Neural cell (in vitro differentiated cells): ENCODE data around the gene PAQR9. TPM values are rescaled to one million over a fixed set of nuclear protein-coding genes. Genes with fewer than 3 reads are reported as not detected.

Experiments used
- H2AFZ ChIP-seq: fragments of 200-600, 300-800 bp; sonication (generic), shearing (Covaris generic); 2 replicates; pipeline ENCODE4 v1.6.0; 2014; ENCODE audit warnings: low read depth, mild to moderate bottlenecking, antibody characterized with exemption, low read length, moderate library complexity
- H3F3A ChIP-seq: fragments of 200-600 bp; shearing (Covaris generic); 2 replicates; pipeline ENCODE4 v1.6.1; 2016; ENCODE audit warnings: mild to moderate bottlenecking, moderate library complexity, mixed read lengths, antibody characterized with exemption, low read length; ENCODE audit not compliant: insufficient read depth, poor library complexity, severe bottlenecking
- H3K27ac ChIP-seq: fragments of 200-600, 300-800 bp; sonication (generic), shearing (Covaris generic); 2 replicates; pipeline ENCODE4 v1.5.1; 2014; ENCODE audit warnings: mild to moderate bottlenecking, low read length, moderate library complexity
- H3K27me3 ChIP-seq: fragments of 300-800, 200-600 bp; sonication (generic), shearing (Covaris generic); 2 replicates; pipeline ENCODE4 v1.6.0; 2014; ENCODE audit warnings: mild to moderate bottlenecking, low read depth, low read length, moderate library complexity; ENCODE audit not compliant: insufficient read depth
- H3K36me3 ChIP-seq: fragments of 300-800, 200-600 bp; sonication (generic), shearing (Covaris generic); 2 replicates; pipeline ENCODE4 v1.5.1; 2014; ENCODE audit warnings: mild to moderate bottlenecking, antibody characterized with exemption, low read length, moderate library complexity; ENCODE audit not compliant: insufficient read depth
- H3K4me2 ChIP-seq: fragments of 300-800, 200-600 bp; sonication (generic), shearing (Covaris generic); 2 replicates; pipeline ENCODE4 v1.6.0; 2014; ENCODE audit warnings: mild to moderate bottlenecking, low read length
- H3K4me3 ChIP-seq: fragments of 300-800, 200-600 bp; sonication (generic), shearing (Covaris generic); 2 replicates; pipeline ENCODE4 v1.5.1; 2014; ENCODE audit warnings: mild to moderate bottlenecking, low read length, moderate library complexity
- H3K79me2 ChIP-seq: fragments of 200-600 bp; shearing (Covaris generic); replicated peaks from 2 replicates; pipeline ENCODE4 v1.6.0; 2014; ENCODE audit warnings: mild to moderate bottlenecking, low read length, moderate library complexity; ENCODE audit not compliant: insufficient read depth
- H3K9ac ChIP-seq: fragments of 300-800, 200-600 bp; sonication (generic), shearing (Covaris generic); 2 replicates; pipeline ENCODE4 v1.6.1; 2016; ENCODE audit warnings: mild to moderate bottlenecking, low read length, mixed read lengths
- H3K9me2 ChIP-seq: fragments of 200-600 bp; shearing (Covaris generic); 2 replicates; pipeline ENCODE4 v1.6.1; 2016; ENCODE audit warnings: mild to moderate bottlenecking, low read length, mixed read lengths; ENCODE audit not compliant: insufficient read depth
- H3K9me3 ChIP-seq: fragments of 200-600, 300-800 bp; sonication (generic), shearing (Covaris generic); 2 replicates; pipeline ENCODE4 v1.6.1; 2016; ENCODE audit warnings: mild to moderate bottlenecking, mixed run types, low read length, moderate library complexity, mixed read lengths
- H4K20me1 ChIP-seq: fragments of 200-600 bp; shearing (Covaris generic); 2 replicates; pipeline ENCODE4 v1.6.1; 2016; ENCODE audit warnings: mild to moderate bottlenecking, mixed run types; ENCODE audit not compliant: insufficient read depth
- EP300 ChIP-seq: fragments of 450-650 bp; conservative IDR thresholded peaks from 2 replicates; pipeline ENCODE4 v1.6.1; 2014; ENCODE audit warnings: antibody characterized with exemption, mild to moderate bottlenecking, moderate library complexity; ENCODE audit not compliant: poor library complexity, severe bottlenecking
- EZH2 ChIP-seq: fragments of 200-600, 300-800 bp; shearing (Covaris generic), sonication (generic); IDR thresholded peaks from 2 replicates; pipeline ENCODE4 v1.6.1; 2014; ENCODE audit warnings: antibody characterized with exemption, low read length, borderline replicate concordance, mild to moderate bottlenecking; ENCODE audit not compliant: insufficient read depth, poor library complexity, severe bottlenecking
- MXI1 ChIP-seq: fragments of 450-650 bp; conservative IDR thresholded peaks from 2 replicates; pipeline ENCODE4 v1.6.1; 2014; ENCODE audit warnings: antibody characterized with exemption, mild to moderate bottlenecking; ENCODE audit not compliant: poor library complexity, severe bottlenecking
- POLR2AphosphoS5 ChIP-seq: IDR thresholded peaks from 2 replicates; pipeline ENCODE4 v1.6.1; 2012
- RAD21 ChIP-seq: fragments of 450-650 bp; conservative IDR thresholded peaks from 2 replicates; pipeline ENCODE4 v1.6.1; 2014; ENCODE audit warnings: antibody characterized with exemption, mild to moderate bottlenecking, moderate library complexity
- SMC3 ChIP-seq: fragments of 450-650 bp; conservative IDR thresholded peaks from 2 replicates; pipeline ENCODE4 v1.6.1; 2014; ENCODE audit warnings: antibody characterized with exemption, mild to moderate bottlenecking, moderate library complexity; ENCODE audit not compliant: poor library complexity
- TAF1 ChIP-seq: IDR thresholded peaks from 2 replicates; pipeline ENCODE4 v1.6.1; 2012; ENCODE audit warnings: low read depth
- polyA plus RNA-seq: library from polyadenylated mRNA; depleted of rRNA; stranded (reverse); fragments of >200 nt; gene quantifications from 2 replicates; pipeline ENCODE4 v1.2.3, GENCODE V29; 2014
- TF ChIP-seq, protein P1 (sequence below): fragments of 450-650 bp; IDR thresholded peaks from 2 replicates; pipeline ENCODE4 v1.5.1; 2014; ENCODE audit warnings: antibody characterized with exemption, mild to moderate bottlenecking, moderate library complexity; ENCODE audit not compliant: poor library complexity, severe bottlenecking
- TF ChIP-seq, protein P2 (sequence below): IDR thresholded peaks from 2 replicates; pipeline ENCODE4 v1.6.1; 2012; ENCODE audit warnings: borderline replicate concordance

The PAQR9 gene
- polyA plus RNA-seq, 1 donor from 2014 or later, result 0.24 TPM

DNA sequence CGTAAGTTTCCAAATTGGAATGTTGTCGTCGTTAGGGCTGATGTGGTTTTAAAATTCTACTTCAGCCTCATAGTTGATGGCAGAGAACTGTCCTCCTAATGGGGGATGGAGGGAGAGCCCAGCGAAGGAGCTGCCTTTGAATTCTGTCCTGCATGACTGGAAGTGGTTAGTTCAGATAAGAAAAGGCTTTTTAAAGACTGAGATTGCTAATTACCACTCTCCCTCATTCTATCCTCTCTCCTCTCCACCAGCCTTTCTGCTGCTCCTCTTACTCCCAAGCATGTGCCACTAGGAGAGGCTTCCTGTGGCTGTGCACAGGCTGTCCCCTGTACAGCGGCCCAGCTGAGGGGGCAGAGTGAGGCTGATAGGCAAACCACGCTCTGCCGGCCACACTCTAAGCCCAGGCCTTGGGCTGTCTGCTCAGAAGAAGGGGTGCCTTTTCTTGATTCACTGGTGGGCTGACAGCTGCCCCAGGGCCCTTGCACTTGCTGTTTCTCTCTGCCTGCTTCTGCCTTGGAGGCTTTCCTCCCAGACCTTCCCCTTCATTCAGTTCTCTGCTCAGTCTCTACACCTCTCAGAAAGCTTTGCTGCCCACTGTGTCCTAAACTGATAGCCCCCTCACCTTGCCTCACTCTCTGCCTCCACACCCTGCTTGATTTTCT, 8.7 kb upstream of the PAQR9 start:
- no peak overlapping the region for H3K9ac ChIP-seq
- no peaks in the 10 kb centered on the region for H3K36me3 ChIP-seq
- no peaks in the 10 kb centered on the region for H3K9me2 ChIP-seq
- no peaks in the 10 kb centered on the region for H3K27me3 ChIP-seq
- no peak overlapping the region for H3K4me2 ChIP-seq
- H3K4me3 ChIP-seq, result no peak overlapping the region
- TF ChIP-seq EZH2, result no peak
- TF ChIP-seq, protein P1, sequence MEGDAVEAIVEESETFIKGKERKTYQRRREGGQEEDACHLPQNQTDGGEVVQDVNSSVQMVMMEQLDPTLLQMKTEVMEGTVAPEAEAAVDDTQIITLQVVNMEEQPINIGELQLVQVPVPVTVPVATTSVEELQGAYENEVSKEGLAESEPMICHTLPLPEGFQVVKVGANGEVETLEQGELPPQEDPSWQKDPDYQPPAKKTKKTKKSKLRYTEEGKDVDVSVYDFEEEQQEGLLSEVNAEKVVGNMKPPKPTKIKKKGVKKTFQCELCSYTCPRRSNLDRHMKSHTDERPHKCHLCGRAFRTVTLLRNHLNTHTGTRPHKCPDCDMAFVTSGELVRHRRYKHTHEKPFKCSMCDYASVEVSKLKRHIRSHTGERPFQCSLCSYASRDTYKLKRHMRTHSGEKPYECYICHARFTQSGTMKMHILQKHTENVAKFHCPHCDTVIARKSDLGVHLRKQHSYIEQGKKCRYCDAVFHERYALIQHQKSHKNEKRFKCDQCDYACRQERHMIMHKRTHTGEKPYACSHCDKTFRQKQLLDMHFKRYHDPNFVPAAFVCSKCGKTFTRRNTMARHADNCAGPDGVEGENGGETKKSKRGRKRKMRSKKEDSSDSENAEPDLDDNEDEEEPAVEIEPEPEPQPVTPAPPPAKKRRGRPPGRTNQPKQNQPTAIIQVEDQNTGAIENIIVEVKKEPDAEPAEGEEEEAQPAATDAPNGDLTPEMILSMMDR, result no peak
- TF ChIP-seq RAD21, result no peak
- TF ChIP-seq, protein P2, sequence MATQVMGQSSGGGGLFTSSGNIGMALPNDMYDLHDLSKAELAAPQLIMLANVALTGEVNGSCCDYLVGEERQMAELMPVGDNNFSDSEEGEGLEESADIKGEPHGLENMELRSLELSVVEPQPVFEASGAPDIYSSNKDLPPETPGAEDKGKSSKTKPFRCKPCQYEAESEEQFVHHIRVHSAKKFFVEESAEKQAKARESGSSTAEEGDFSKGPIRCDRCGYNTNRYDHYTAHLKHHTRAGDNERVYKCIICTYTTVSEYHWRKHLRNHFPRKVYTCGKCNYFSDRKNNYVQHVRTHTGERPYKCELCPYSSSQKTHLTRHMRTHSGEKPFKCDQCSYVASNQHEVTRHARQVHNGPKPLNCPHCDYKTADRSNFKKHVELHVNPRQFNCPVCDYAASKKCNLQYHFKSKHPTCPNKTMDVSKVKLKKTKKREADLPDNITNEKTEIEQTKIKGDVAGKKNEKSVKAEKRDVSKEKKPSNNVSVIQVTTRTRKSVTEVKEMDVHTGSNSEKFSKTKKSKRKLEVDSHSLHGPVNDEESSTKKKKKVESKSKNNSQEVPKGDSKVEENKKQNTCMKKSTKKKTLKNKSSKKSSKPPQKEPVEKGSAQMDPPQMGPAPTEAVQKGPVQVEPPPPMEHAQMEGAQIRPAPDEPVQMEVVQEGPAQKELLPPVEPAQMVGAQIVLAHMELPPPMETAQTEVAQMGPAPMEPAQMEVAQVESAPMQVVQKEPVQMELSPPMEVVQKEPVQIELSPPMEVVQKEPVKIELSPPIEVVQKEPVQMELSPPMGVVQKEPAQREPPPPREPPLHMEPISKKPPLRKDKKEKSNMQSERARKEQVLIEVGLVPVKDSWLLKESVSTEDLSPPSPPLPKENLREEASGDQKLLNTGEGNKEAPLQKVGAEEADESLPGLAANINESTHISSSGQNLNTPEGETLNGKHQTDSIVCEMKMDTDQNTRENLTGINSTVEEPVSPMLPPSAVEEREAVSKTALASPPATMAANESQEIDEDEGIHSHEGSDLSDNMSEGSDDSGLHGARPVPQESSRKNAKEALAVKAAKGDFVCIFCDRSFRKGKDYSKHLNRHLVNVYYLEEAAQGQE, result no peak
- TF ChIP-seq EP300, result no peak
- no peak for TF ChIP-seq SMC3
- TF ChIP-seq MXI1, result no peak
- no peak for TF ChIP-seq TAF1
- TF ChIP-seq POLR2AphosphoS5, result no peak
- H3K27ac ChIP-seq, result no peak overlapping the region
- H4K20me1 ChIP-seq, result no peaks in the 10 kb centered on the region
- no peak overlapping the region for H2AFZ ChIP-seq
- H3K9me3 ChIP-seq, result no peaks in the 10 kb centered on the region
- H3F3A ChIP-seq, result no peaks in the 10 kb centered on the region
- H3K79me2 ChIP-seq, result no peaks in the 10 kb centered on the region

DNA sequence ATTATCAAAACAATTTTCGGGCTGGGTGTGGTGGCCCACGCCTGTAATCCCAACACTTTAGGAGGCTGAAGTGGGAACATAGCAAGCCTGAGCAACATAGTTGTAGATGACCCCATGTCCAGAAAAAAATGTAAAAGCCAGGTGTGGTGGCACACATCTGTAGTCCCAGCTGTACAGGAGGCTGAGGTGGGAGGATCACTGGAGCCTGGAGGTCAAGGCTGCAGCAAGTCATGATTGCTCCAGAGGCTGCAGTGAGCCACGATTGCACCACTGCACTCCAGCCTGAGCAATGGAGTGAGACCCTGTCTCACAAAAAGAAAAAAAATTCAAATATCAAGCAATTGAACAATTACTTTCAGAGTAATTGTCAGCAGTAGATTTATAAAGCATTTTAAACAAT, 8.0 kb upstream of the PAQR9 start:
- H3K79me2 ChIP-seq, result no peaks in the 10 kb centered on the region
- no peak overlapping the region for H3K27ac ChIP-seq
- H3F3A ChIP-seq, result no peaks in the 10 kb centered on the region
- no peak overlapping the region for H3K4me3 ChIP-seq
- TF ChIP-seq RAD21, result no peak
- TF ChIP-seq, protein P1, result no peak
- TF ChIP-seq EZH2, result no peak
- no peak for TF ChIP-seq MXI1
- no peak overlapping the region for H3K4me2 ChIP-seq
- H2AFZ ChIP-seq, result no peak overlapping the region
- no peak overlapping the region for H3K9ac ChIP-seq
- no peaks in the 10 kb centered on the region for H4K20me1 ChIP-seq
- no peaks in the 10 kb centered on the region for H3K27me3 ChIP-seq
- no peaks in the 10 kb centered on the region for H3K9me3 ChIP-seq
- no peaks in the 10 kb centered on the region for H3K36me3 ChIP-seq
- no peaks in the 10 kb centered on the region for H3K9me2 ChIP-seq
